Left forelimb (tissue), 1 donor: ENCODE results near the gene HPD.
A peak's percentile ranks its signal among the peaks of the same experiment; 100 is the strongest.
"Not testable (repeated sequence)": the region's sequence is repeated elsewhere in the genome, so short reads cannot be mapped to it uniquely, and the experiment has no call there.

ENCODE experiments used
- DNase-seq: peaks from one replicate; pipeline ENCODE4 v3.0.0-alpha.2; 2018; ENCODE audit warnings: low spot score

The HPD gene

GRCh38 chr12:121798787-121799155, 59.9 kb downstream of the HPD start:
- no peak for DNase-seq

DNA sequence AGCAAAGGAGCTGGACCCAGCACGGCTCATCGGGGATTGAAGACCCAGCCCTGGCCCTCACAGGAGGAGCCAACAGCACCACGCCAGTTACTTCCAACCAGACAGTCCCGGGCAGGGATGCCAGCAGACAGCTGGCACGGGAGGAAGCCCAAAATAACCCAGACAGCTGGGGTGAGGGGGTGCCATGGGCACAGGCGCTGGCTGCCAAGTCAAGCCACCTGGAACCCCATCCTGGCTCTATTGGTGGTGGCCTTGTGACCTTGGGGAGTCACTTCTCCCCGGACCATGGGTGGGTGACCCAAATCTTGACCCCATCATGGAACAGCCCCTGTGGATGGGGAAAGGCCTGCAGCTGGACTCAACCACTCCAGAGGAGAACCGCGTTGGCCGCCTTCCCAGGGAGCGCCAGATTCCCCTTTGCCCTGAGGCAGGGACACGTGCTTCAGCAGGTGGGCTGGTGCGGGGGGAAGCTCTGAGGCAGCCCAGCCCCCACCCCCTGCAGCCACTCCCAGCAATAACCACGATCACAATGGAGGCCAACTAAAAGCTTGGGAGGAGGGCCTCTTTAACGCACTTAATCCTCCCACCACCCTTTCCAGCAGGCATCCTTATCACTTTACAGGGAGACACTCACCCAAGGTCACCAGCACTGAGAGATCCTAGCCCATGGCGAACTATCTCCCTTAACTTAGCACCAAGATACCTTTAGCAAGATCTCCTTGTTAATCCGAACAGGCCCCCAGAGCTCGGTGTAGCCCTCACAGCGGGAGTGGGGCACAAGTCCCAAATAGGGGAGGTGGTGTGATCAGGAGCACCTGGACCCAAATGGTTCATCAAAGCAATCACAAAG, 60.5 kb downstream of the HPD start:
- peak; percentile 84 for DNase-seq

DNA sequence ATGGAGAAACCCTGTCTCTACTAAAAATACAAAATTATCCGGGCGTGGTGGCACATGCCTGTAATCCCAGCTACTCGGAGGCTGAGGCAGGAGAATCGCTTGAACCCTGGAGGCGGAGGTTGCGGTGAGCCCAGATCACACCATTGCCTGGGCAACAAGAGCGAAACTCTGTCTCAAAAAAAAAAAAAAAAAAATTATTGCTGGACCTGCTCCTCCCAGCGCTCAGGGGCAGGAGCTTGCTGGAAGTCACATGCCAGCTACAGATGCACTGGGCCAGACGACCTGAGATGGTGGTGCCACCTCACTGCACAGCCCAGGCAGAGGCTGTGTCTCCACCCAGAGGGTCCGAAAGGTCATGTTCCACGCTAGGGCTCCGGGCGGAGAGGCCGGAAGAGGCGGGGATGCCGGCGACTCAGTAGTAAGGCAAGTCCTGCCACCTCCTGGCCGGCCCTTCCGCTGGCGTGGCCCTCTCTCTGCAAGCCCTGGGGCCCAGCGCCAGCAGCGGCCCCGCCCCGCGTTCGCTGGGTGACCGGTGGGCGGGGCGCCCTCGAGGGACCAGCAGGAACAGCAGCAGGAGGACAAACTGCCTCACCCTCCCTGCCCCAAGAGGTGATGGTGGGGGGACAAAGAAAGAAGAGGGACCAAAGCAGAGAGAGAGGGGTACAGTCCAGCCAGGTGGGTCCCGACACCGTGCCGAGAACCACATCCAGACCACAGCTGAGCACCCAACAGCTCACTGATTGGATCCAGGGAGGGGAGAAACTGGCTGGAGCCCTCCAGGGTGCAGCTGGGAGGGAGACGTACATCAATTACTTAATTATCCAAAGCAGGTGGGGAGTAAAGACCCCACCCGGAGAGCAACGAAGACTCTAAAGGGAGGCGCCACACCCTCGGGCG, 61.6 kb downstream of the HPD start:
- DNase-seq: peak; percentile 83

DNA sequence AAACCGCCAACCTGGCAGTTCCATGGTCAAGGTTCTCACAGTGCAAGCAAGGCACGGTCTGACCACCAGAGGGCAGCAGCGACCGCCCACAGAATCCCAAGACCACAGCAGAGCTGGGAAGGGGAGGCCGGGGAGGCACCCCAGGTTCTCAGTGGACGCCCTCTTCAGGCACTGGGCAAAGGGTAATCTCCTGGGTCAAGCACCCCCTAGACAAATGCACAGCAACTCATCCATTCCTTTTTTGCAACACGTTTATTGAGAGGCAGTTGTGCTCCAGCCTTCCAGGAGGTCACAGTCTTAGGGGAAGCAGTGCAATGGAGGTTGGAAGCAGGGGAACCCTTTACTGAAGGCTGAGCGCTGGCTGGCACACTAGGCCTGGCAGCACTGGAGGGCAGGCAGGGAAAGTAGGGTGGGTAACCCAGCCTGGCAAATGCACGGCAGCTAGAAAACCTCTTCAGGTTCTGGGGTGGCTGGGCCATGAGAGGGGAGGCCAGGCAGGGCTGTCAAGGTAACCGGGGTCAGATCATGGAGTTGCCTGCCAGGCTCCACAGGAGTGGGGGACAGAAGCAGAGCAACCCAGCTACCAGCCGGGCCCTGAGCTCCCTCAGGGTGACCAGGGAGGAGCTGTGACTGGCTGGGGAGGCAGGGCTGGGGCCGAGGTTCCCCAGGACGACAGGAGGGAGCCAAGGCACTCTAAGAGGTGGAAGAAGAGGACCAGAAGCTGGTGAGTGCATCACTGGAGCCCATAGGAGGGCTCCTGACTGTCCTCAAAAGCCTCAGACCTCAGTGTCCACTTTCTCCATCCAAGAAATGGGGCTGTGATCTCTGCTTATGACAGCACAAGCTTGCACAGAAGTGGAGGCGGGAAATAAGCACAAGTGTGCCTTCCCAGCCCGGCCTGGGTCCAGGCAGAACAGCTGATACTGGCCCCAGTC, 63.4 kb downstream of the HPD start:
- DNase-seq: peak; percentile 93

DNA sequence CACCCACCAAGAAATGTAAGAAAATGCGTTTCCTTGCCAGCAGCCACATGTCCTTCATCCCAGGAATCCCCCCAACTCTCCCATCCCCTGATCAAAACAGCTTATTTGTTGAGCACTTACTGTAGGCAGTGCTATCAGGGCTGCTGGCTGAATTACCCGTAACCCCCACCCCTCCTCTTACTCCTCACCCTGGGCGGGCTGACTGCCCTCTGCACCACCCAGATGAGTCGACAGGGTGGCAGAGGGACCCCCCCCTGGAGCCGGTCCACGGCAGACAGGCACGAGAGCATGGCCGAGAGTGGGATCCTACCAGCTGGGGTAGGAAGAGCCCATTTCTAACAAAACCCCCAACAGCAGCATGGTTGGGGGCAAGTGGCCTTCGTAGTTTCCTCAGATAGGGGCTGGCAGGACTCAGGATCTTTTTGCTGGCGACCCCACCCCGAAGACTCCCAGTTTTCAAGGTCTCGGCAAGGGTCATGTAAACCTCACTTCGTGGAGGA, 64.1 kb downstream of the HPD start:
- DNase-seq: no peak

GRCh38 chr12:121793838-121794533, 64.7 kb downstream of the HPD start:
- peak; percentile 92 for DNase-seq

GRCh38 chr12:121793440-121793837, 65.2 kb downstream of the HPD start, which contains the start of gene RHOF:
Gene RHOF, minus strand, starts transcription at chr12:121793688. Its CDS starts 55 bp downstream, at chr12:121793633.
- DNase-seq: no peak

DNA sequence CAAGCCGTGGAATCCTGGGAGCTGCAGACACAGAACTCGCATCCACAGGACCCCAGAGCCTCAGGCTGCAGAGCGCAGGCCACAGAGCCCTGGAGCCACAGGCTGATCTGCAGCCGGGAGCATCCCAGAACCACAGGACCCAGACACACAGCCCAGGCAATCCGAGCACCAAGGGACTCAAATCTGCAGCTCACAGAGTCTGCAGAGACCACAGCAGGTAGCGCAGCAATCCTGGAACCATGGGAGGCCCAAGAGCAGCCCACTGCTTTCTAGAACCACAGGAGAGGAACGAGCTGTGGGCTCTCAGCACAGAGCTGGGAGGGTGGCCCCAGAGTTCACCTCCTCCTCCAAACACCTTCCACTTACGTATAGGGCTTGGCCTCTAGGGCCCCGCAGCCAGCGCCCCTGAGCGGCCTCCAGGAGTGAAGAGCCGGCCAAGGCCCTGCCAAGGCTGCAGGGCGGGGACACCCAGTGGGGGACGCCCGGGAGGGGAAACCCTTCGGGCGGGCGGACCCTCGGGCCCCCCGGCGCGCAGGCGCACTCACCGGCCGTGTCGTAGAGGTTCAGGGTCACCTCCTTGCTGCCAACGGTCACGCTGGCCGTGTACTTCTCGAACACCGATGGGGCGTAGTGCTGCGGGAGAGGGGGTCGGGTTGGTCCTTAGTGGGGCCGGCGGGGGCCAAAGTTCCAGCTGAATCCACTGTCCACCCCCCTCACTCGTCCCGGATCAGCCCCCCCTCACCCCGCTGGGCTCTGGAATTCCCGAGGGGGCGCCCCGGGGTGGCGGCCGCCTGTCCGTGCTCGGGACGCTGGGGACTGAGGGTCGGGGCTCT, 65.8 kb downstream of the HPD start:
- no peak for DNase-seq

DNA sequence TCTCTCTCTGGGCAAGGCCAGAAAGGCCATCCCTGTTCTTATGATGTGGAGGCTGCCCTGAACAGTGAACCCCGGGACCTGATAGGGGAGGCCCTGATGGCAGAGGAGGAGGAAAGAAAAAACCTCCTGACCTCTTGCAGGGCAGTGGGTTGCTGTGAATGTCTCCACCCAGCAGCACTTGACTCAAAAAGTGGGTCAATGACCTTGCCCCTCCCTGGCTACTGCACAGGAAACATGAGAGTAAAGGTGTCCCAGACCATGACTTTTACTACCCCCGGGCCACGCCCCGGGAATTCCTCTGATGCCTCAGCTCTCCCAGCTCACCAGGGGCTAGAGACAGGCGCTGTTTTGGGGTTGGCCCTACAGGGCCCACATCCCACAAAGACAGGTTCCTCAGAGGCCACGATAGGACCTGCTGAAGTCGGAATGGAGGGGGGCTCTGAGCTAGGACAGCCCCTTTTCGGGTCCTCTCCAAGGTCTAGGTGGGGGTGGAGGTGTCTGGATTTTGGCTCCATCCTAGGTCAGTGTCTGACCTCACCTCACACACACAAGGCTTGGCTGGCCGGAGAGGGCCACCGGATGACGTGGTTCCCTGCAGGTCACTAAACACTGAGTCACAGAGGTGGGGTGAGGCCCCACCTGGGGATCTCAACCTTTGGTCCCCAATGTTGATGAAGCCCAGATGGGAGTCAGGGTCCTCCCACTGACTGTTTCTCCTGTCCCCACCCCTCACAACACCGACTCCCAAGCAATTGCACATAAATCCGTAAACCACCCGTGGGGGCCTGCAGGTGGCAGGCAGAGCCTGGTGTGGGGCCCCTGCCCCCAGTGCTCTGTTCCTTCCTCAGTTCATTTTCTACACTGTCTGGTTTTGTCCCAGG, 66.7 kb downstream of the HPD start:
- DNase-seq: no peak

GRCh38 chr12:121790785-121791184, 67.9 kb downstream of the HPD start:
- DNase-seq: not testable (repeated sequence)

GRCh38 chr12:121789800-121790728, 68.6 kb downstream of the HPD start:
- no peak for DNase-seq
